Measurements from ENCODE around the gene PTGES.
A peak's percentile ranks its signal among the peaks of the same experiment; 100 is the strongest.
"Not testable (repeated sequence)": the region's sequence is repeated elsewhere in the genome, so short reads cannot be mapped to it uniquely, and the experiment has no call there.

The PTGES gene, protein sequence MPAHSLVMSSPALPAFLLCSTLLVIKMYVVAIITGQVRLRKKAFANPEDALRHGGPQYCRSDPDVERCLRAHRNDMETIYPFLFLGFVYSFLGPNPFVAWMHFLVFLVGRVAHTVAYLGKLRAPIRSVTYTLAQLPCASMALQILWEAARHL

DNA sequence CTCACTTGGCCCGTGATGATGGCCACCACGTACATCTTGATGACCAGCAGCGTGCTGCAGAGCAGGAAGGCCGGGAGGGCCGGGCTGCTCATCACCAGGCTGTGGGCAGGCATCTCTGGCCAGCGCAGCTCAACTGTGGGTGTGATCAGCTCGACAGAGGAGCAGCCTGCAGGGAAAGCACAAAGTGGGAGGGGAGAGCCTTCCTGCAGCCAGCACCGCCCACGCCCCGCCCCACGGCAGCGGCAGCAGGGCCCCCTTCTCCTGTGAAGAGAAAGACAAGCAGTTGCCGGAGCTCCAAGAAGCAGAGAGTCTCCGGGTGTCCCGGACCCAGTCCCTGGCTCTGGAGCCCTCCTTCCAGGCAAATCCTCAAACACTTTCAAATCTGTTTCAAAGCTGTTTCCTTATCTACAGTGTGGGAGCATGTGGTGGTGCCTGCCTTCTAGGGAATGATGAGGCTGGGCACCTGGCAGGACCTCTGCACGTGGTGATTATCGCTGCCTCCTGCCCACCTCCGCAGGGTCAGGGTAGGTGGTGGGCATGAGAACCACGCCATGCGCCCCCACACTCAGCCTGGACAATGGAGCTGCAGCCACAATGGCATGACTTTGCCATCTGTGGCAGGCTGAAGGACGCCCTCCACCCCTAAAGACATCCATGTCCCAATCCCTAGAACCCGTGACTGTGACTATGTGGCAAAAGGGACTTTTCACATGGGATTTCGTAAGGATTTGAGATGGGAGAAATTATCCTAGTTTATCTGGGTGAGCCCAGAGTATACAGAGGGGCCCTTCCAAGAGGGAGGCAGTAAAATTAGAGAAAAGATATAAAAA is at the start of gene PTGES:
TSS of gene PTGES (minus strand) at position 143 of the 830 bp plus-strand sequence. CDS start at position 113, 30 bp downstream.
- peak; percentile 94 for DNase-seq (ENCODE audit: low read depth)

DNA sequence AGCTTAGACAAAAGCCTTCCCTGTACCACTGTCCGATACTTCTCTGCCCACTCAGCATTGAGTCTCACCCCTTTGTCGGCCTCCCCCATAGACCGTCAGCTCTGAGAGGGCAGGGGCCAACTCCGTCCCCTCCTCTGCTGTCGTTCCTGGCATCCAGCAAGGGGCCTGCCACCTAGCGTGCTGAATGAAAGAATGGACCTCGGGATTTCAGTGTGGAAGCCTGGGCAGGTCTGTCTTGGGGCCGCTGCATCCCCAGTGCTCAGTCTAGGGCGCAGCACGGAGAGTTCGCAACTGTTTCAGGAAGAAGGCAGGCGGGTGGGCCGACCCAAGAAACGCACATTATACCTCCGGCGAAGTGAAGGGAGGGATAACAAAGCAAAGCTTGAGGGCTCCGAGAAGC is 48.7 kb upstream of the PTGES start:
- DNase-seq (ENCODE audit: low read depth): no peak

DNA sequence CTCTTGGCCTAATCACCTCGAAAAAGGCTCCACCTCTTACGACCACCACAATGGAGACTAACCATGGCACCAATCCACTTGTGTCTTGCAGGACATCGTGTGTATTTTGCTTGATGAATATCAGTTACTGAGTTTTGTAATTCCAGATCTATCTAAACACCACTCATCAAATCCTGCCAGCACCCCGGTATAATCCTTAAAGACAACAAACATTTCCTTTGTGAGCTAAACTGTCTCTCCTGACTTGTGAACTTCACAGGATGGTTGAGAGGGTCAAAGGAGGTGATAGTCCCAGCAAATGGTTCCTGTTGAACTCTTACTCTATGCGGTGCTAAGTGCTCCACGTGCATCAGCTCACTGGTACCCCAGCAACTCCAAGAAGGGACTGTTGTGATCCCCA is 46.1 kb upstream of the PTGES start:
- DNase-seq (ENCODE audit: low read depth): peak; percentile 61

DNA sequence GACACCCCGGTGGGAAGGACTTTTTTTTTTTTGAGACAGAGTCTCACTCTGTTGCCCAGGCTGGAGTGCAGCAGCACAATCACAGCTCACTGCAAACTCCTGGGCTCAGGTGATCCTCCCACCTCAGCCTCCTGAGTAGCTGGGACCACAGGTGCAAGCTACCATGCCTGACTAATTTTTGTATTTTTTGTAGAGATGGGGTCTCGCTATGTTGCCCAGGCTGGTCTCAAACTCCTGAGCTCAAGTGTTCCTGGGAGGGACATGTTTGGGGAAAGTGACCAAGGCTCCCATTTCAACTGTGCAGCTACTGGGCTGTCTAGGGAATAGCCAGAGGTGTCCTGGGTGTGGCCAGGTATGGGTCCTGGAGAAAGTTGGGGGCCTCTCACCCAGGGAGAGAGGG is 43.2 kb upstream of the PTGES start:
- not testable (repeated sequence) for DNase-seq (ENCODE audit: low read depth)

DNA sequence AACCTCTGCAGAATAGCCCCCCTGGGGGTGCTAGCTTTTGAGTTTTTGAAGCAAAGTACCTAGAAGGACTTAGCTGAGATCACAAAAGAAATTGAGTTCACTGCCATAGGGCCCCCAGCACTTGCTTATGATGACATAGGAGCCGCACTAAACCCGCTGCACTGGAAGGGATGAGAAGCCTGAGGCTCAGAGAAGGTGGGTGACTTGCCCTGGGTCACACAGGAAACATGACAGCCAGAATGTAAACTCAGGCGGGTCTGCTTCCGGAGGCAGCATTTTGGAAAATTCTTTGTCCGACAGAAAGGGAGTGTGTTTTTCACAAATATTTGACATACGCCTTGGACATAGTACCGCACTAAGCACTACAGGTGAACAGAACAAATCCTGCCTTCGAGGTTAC is 41.7 kb upstream of the PTGES start:
- no peak for DNase-seq (ENCODE audit: low read depth)

DNA sequence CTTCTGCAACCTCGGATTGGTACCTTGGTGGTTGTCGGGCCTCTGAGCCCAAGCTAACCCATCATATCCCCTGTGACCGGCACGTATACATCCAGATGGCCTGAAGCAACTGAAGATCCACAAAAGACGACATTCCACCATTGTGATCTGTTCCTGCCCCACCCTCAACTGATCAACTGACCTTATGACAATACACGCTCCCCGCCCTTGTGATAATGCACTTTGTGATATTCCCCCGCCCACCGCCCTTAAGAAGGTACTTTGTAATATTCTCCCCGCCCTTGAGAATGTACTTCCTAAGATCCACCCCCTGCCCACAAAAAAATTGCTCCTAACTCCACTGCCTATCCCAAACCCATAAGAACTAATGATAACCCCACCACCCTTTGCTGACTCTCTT is 33.6 kb upstream of the PTGES start:
- DNase-seq (ENCODE audit: low read depth): no peak

DNA sequence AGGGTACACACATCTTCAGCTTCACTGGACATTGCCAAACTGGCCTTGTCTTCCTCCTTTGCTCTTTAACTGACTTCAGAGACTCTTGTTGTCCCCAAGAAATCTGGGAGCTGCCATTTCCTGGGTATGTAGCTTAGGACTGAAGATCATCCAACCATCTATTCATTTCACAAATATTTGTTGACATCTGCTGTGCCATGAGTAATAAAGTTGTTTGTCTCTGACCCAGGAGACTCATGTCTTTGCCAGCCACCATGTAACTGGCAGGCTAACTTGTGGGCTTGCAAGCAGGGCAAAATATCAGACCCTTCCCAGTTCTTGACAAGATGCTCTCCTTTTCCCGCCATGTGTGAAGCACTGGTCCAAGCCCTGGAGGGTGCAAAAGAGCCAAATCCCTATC is 33.0 kb upstream of the PTGES start:
- DNase-seq (ENCODE audit: low read depth): no peak

DNA sequence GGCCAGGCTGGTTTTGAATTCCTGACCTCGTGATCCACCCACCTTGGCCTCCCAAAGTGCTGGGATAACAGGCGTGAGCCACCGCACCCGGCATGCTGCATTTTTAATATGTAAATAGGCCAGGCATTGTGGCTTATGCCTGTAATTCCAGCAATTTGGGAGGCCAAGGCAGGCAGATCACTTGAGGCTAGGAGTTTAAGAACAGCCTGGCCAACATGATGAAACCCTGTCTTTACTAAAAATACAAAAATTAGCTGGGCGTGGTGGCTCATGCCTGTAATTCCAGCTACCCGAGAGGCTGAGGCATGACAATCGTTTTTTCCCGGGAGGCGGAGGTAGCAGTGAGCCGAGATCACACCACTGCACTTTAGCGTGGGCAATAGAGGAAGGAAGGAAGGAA is 32.1 kb upstream of the PTGES start:
- not testable (repeated sequence) for DNase-seq (ENCODE audit: low read depth)

DNA sequence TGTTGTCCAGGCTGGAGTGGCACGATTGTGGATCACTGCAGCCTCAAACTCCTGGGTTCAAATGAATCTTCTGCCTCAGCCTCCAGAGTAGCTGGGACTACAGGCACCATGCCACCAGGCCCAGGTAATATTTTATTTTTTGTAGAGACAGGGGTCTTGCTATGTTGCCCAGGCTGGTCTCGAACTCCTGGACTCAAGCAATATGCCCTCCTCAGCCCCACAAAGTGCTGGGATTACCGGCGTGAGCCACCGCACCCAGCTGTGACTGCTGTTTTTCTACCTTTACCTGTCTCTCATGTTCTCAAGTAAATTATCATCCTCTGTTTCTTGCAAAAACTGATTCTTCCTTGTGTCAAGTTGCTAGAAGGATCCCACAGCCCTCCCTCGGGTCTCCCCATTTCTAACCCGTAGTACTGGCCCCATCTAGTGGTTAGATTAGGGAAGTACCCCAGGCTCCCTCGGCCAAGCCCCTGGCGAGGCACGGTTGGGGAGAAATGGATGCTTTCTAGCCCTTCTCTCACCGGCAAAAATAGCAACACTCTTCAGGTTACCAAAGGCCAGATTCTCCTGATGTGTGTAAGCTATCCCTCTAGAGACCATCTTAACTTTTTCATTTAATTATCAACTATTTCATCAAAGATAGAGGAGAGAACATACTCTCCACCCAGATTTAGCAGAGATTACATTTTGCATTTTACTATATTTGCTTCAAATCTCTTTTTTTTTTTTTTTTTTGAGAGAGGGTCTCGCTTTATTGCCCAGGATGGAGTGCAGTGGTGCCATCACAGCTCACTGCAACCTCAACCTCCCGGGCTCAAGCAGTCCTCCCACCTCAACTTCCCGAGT is 30.9 kb upstream of the PTGES start:
- peak; percentile 67 for DNase-seq (ENCODE audit: low read depth)

DNA sequence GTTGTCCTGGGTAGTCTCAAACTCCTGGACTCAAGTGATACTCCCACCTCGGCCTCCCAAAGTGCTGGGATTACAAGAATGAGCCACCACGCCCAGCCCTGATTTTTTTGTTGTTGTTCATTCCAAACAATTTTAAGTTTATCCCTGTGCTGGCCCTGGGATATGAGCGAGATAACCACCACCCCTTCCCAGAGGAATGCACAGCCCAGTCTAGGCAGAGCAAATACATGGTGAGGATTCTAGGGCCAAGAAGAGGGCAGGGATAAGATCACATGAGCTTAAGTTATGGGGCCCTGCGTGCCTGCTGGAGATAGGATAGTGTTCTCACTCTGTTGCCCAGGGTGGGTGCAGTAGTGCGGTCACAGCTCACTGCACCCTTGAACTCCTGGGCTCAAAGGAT is 29.1 kb upstream of the PTGES start:
- DNase-seq (ENCODE audit: low read depth): no peak

DNA sequence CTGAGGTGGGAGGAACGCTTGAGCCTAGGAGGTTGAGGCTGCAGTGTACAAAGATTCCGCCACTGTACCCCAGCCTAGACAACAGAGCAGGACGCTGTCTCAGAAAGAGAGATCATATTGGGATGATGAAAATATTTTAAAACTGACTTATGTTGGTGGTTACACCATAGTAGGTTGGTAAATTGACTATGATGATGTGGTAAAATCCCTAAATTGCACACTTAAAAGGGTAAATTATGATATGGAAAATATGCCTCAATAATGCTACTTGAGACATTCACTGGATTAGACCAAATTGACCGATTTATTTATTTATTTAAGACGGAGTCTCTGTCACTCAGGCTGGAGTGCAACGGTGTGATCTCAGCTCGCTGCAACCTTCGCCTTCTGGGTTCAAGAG is 28.3 kb upstream of the PTGES start:
- no peak for DNase-seq (ENCODE audit: low read depth)

DNA sequence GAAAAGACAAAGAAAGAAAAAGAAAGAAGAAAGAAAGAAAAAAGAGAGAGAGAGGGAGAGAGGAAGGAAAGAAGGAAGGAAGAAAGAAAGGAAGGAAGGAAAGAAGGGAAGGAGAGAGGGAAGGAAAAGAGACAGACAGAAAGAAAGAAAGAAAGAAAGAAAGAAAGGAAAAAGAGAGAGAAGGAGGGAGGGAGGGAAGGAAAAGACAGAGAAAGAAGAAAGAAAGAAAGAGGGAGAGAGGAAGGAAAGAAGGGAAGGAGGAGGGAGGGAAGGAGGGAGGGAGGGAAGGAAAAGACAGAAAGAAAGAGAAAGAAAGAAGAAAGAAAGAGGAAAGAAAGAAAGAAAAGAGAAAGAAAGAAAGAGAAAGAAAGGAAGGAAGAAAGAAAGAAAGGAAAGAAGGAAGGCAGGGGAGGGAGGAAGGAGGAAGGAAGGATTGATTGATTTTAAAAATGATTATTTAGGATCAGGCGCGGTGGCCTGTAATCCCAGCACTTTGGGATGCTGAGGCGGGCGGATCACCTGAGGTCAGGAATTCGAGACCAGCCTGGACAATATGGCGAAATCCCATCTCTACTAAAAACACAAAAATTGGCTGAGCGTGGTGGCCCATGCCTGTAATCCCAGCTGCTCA is 26.8 kb upstream of the PTGES start:
- DNase-seq (ENCODE audit: low read depth): no peak

DNA sequence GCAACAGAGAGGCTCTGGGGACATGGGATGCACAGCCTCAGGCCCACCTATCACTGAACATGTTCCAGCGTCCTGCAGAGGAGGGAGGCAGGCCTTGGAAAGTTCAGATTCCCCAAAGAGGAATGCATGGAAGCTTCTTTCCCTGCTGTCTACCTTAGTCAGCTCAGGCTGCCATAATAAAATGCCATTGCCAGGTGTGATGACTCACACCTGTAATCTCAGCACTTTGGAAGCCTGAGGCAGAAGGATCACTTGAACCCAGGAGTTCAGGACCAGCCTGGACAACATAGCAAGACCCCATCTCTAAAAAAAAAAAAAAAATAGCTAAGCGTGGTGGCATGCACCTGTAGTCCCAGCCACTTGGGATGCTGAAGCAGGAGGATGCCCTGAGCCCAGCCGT is 25.6 kb upstream of the PTGES start:
- no peak for DNase-seq (ENCODE audit: low read depth)

DNA sequence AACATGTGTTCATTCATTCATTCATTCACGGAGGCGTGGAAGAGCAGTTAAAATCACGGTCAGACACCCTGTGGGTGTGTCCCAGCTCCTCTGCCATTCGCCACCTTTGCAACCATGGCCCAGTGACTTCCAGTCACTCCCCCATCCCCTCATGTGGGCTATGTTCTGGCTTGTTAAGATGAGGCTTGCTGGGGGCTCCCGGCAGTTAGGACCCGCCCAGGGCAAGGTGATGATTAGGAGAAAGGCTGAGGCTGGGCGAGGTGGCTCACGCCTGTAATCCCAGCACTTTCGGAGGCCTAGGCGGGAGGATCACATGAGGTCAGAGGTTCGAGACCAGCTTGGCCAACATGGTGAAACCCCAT is 24.9 kb upstream of the PTGES start:
- no peak for DNase-seq (ENCODE audit: low read depth)

DNA sequence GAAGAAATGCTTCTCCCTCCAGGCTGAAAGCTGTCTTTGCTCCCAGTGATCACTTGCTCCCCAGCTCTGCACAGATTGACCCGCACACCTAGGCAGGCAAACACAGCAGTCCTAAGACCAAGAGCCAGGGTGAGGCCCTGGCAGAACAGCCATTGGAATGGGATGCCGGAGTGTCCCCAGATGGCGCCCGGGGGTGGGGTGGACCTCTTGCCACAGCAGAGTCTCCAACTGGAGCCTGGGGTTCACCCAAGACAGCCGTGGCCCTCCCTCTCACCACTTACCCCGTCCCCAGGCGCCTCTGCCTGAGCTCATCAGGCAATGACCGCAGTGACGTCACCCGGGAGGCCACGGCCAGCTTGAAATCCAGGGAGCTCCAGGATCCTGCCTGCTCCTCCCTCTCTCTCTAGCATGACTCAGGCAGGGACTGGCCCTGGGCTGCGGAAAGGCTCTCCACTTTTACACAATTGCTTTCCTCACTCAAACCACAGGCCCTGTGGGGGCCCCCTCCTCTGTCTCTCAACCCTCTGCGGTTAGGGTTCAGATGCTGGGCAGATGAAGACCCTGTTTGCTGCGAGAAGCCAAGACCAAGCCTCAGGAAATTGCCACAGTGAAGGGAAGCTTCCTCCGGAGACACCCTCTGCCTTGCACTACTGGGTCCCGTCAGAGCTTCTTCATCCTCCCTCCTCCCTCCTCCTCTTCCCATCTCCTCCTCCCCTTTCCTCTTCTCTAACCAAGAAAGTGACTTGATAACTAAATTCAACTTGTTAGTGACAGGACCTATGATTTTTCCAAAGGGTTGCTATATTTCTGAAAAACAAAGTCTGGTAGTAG is 24.3 kb upstream of the PTGES start:
- peak; percentile 100 for DNase-seq (ENCODE audit: low read depth)

DNA sequence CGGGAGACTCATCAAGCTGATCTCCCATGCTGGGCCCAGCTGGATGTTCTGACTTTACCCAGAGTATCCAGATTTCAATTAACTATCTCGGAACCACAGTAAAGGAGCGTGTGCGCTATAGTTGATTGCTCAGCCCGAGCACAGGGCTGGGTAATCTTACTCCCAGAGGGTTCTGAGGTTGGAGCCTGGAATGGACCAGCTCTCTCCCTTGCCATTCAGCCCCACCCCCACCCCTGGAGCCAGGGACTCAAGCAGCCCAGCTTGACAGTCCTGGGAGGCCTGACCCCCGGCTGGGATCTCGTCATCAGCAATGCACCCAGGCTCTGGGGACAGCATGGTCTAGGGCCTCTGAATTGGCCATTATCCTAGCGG is 23.7 kb upstream of the PTGES start:
- peak; percentile 37 for DNase-seq (ENCODE audit: low read depth)

DNA sequence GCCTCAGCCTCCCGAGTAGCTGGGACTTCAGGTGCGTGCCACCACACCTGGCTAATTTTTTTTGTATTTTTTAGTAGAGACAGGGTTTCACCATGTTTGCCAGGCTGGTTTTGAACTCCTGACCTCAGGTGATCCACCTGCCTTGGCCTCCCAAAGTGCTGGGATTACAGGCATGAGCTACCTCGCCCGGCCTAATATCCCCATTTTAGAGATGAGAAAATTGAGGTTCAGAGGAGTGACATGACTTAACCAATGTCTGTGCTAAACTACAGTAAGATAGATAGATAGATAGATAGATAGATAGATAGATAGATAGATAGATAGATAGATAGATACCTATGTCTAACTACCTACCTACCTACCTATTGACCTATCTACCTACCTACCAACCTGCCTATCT is 23.3 kb upstream of the PTGES start:
- not testable (repeated sequence) for DNase-seq (ENCODE audit: low read depth)

DNA sequence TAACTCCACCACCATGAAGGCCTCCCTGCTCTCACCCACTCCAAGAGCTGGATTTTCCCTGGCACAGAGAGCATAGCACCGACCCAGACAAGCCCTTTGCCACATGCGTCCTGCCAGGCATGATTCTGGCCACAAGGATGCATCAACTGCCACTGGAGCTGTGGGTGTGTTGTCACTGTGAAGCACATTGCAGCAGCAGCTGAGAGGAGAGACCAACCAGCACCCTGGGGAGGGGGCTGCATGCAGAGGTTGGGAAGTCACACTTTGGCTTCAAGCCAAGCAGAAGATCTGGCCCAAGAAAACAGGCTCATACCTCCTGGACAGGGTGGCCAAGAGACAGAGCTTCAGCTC is 22.6 kb upstream of the PTGES start:
- DNase-seq (ENCODE audit: low read depth): no peak

DNA sequence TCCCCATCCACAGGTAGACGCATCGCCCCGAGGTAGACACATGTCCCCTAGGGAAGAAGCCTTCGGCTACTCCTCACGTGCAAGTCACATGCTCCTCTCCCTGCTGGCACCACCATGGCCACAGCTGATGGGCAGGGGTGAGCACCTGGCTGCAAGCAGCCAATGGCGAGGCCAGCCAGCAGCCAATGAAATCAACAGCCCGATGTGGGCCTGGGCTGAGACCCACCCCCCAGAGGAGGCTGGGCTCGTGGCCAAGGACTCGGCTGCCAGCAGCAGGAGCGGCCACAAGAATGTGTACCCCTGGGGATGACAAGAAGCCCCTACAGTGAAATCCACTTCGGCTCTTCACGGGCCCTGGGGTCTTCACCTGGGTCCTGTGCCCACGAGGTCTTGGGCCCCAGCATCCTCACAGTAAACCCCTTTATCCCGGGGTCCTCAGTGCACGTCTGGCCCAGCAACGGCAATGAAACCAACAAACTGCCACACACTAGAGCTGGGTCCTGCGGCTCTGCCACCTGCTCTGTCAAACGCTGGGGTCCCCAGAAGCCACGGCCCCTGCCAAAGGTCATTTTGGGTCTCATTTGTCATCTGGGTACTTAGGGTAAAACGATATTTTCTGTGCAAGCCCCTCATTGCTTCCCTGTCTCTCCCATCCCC is 22.1 kb upstream of the PTGES start:
- DNase-seq (ENCODE audit: low read depth): no peak

DNA sequence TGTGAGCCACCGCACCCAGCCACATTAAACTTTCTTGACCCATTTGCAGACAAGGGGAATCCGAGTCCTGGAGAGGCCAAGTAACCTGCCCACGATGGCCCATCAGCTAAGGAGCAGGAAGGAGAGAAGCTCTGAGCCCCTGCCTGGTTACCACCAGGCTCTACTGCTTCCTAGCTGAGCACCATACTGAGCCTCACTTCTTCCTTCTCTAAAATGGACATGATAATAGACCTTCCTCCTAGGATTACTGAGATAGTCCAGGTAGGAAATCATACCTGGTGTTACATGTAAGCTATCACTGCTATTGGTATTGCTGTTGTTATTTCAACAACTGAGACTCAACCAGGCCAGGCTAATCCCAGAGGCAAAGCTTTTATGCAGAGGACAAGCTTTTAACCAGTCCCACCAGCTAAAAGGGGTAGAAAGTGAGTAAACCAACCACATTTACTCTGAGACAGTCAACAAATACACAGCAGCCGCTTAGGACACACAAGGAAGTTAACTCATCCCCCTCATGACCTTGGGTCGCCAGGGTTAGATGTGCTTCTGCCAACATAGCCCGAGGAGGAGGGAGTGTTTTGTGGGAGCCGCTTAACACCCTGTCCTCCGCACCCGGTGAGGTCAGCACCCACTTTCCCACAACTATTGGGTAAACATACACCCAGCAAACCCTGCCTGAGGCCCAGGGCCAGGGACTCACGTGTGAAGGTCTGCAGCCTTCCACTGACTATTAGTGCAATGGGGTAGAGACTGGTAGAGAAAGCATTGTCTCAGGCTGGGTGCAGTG is 20.6 kb upstream of the PTGES start:
- peak; percentile 97 for DNase-seq (ENCODE audit: low read depth)
